Loucy (cell line): Measurements from ENCODE around the gene PCTP.

Experiments
- CTCF ChIP-seq: fragments of 200-600 bp; sonication (generic); conservative IDR thresholded peaks from 2 replicates; pipeline ENCODE4 v1.5.1; 2014; ENCODE audit warnings: mild to moderate bottlenecking, antibody characterized with exemption, low read length
- EZH2phosphoT487 ChIP-seq: fragments of 200-600 bp; IDR thresholded peaks from 2 replicates; pipeline ENCODE4 v1.6.1; 2018; ENCODE audit warnings: antibody characterized with exemption, mild to moderate bottlenecking, moderate library complexity, borderline replicate concordance

GRCh38 chr17:55710829-55711496 is 39.9 kb upstream of the PCTP start:
- TF ChIP-seq CTCF: no peak
- no peak for TF ChIP-seq EZH2phosphoT487
